CD4-positive, alpha-beta T cell treated with Interleukin-10 for 1 hour (primary cell): ENCODE results near the gene BLVRB.
"Not testable (repeated sequence)": the region's sequence is repeated elsewhere in the genome, so short reads cannot be mapped to it uniquely, and the experiment has no call there.

Source experiments
- DNase-seq: peaks from one replicate; pipeline ENCODE4 v3.0.0-alpha.2; 2020

Gene BLVRB

GRCh38 chr19:40465557-40466218 lies at the start of gene BLVRB:
Gene BLVRB (minus strand): TSS chr19:40465745. CDS start chr19:40465688, 57 bp downstream.
- peak; percentile 100 for DNase-seq

- no peak for DNase-seq
Measured at GRCh38 chr19:40513741-40514315, 48.3 kb upstream of the BLVRB start.

- DNase-seq: no peak
Measured at GRCh38 chr19:40513345-40513678, 47.8 kb upstream of the BLVRB start.

DNA sequence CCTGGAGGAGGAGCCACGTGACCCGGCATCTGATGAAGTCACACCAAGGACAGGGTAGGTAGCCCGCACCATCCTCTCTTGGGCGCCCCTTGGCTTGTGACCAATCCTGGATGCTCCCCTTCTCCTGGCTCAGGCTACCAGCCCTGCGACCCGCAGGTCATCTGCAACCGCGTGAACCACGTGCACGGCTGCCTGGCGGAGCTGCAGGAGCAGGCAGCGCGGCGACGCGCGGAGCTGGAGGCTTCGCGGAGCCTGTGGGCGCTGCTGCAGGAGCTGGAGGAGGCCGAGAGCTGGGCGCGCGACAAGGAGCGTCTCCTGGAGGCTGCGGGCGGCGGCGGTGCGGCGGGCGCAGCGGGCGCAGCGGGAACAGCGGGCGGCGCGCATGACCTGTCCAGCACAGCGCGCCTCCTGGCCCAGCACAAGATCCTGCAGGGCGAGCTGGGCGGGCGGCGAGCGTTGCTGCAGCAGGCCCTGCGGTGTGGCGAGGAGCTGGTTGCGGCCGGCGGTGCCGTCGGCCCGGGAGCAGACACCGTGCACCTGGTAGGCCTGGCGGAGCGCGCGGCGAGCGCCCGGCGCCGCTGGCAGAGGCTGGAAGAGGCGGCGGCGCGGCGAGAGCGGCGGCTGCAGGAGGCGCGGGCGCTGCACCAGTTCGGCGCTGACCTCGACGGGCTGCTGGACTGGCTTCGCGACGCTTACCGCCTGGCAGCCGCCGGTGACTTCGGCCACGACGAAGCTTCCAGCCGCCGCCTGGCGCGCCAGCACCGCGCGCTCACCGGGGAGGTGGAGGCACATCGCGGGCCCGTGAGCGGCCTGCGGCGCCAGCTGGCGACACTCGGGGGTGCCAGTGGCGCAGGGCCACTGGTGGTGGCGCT lies 47.2 kb upstream of the BLVRB start:
- no peak for DNase-seq

DNA sequence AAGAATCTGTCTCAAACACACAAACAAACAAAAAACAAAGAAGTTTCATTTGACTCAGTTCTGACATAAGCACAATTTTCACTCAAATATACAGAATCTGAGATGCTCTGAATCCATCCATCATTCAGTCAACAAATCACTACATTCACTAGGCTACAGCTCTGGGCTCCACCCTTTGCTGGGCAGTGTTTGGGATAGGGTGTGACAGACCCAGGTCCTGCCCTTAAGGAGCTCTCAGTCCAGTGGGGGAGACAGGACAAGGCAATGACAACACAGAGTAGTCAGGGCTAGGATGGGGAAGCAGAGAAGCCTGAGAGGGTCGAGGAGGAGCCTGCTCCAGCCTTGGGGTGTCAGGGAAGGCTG lies 46.5 kb upstream of the BLVRB start:
- DNase-seq: no peak

DNA sequence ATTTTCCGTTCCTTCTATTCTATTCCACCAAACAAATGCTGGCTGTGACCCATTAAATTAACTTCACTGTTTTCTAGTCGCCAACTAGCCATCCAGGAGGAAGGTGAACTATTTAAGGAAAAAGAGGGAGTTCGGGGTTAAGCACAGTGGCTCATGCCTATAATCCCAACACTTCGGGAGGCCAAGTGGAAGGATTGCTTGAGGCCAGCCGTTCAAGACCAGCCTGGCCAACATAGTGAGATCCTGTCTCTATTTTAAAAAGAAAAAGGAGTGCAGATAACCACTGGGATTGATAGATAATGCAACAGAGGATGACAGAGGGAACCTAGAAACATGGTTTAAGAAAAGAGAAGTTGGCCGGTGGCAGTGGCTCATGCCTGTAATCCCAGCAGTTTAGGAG lies 45.9 kb upstream of the BLVRB start:
- no peak for DNase-seq

DNA sequence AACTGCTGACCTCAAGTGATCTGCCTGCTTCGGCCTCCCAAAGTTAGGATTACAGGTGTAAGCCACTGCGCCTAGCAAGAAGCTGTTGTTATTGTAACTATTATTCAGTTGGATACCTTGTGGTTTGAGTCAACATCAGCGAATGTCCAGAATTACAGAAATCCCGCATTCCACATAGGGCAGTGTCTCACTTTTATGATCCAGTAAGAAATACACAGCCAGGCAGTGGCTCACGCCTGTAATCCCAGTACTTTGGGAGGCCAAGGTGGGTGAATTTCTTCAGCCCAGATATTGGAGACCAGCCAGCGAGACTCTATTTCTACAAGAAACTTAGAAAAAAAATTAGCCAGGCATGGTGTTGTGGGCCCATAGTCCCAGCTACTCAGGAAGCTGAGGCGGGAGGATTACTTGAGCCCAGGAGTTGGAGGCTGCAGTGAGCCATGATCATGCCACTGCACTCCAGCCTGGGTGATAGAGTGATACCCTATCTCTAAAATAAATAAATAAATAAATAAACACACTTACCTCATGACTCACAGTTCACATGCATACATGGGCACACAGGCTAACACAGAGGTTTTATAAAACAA lies 45.1 kb upstream of the BLVRB start:
- DNase-seq: no peak

DNA sequence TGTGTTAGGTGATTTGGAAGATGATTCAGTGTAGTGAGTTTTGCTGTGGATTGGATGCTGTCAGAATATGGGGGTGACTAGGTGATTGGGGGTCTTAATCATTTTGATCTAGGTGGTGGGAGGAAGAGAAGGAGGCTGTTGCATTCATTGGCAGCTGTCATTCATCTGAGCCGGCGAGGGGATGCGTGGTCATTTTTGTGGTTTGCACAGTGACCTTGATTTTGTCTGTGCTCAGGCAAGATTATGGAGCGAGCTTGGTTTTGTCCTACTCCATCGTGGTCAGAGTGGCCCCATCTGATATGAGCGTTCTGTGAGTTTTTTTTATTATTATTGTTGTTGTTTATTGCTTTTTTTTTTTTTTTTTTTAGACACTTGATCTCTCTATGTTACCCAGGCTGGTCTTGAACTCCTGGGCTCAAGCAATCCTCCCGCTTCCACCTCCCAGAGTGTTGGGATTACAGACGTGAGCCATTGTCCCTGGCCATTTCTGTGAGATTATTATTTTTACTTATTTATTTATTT lies 43.3 kb upstream of the BLVRB start:
- no peak for DNase-seq

DNA sequence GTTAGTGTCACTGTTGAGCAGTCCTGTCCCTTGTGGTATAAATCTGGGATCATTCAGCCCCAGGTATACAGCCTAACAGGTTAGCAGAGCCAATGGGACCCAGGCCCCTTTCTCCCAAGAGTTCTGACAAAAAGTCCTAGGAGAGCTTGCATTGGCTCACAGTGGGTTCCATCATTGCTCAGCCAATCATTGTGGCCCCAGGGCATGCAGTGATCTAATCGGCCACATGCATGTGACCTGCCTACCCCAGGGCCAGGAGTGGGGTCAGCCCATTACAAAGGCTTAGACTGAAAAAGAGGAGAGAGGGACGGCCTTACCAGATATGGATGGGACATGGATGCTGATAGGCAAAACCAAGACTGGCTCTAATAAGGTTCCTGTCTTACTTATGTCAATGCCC lies 42.3 kb upstream of the BLVRB start:
- DNase-seq: no peak

DNA sequence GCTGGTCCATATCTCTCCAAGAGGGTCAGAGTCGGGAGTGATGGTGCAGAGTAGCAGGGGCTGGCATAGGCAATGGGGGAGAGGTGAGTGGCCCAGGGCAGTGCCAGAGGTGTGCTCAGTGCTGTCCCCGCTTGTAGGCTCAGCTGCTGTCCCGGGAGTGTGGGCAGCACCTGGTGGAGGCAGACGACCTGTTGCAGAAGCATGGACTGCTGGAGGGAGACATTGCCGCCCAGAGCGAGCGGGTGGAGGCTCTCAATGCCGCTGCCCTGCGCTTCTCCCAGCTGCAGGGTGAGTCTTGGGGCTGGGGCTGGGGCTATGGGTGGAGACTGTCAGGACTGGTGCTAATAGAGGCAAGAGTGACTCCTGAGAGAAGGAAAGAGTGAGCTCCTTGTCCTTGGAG lies 40.6 kb upstream of the BLVRB start:
- no peak for DNase-seq

- DNase-seq: no peak
Measured at GRCh38 chr19:40503320-40503695, 37.8 kb upstream of the BLVRB start.

DNA sequence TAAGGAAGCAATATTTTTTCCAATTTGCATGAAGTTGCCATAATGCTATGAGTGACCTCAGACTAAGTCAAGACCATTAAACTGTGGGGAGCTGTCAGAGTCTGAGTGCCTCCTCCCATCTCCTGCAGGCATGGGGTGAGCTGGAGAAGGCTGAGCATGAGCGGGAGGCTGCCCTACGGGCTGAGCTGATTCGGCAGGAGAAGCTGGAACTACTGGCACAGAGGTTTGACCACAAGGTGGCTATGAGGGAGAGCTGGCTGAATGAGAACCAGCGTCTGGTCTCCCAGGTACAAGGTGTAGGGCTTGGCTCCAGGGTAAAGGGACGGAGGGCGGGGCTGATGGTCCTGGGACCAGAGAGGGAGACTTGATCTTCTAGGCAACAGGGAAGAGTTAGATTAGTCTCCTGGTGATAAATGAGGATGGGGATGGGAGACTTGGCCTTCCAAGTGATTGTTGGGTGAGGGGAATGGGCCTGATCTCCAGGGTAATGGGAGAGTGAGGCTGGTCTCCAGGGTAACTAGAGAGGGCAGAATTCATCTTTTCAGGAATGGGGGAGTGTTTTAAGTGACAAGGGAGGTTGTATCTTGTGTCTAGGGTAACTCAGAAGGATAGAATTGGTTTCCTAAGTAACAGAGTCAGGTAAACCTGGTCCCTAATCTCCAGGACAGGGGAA lies 37.2 kb upstream of the BLVRB start:
- no peak for DNase-seq

DNA sequence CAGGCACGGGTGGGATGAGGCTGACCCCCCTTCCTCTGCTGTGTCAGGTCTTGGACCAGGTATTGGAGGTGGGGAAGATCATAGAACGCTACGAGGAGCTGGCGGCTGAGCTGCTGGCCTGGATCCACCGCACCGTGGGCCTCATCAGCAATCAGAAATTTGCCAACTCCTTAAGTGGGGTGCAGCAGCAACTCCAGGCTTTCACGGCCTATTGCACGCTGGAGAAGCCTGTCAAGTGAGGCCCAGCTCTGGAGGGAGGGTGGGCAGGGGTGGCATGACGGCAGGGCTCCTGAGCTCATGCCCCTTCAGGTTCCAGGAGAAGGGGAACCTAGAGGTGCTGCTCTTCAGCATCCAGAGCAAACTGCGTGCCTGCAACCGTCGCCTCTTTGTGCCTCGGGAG lies 36.5 kb upstream of the BLVRB start:
- DNase-seq: no peak

DNA sequence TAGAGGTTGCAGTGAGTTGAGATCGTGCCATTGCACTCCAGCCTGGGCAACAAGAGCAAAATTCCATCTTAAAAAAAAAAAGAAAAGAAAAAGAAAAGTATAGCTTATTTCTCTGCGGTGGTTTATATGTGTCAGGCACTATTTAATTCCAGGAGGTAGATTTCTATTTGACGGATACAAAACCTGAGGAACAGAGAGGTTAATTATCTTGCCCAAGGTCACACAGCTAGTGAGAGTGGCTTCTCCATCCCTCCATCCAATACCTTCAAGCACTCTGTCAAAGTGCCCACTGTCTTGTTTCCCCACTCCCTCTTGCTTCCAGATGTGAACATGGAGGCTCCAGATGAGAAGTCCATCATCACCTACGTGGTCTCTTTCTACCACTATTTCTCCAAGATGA lies 36.1 kb upstream of the BLVRB start:
- no peak for DNase-seq

DNA sequence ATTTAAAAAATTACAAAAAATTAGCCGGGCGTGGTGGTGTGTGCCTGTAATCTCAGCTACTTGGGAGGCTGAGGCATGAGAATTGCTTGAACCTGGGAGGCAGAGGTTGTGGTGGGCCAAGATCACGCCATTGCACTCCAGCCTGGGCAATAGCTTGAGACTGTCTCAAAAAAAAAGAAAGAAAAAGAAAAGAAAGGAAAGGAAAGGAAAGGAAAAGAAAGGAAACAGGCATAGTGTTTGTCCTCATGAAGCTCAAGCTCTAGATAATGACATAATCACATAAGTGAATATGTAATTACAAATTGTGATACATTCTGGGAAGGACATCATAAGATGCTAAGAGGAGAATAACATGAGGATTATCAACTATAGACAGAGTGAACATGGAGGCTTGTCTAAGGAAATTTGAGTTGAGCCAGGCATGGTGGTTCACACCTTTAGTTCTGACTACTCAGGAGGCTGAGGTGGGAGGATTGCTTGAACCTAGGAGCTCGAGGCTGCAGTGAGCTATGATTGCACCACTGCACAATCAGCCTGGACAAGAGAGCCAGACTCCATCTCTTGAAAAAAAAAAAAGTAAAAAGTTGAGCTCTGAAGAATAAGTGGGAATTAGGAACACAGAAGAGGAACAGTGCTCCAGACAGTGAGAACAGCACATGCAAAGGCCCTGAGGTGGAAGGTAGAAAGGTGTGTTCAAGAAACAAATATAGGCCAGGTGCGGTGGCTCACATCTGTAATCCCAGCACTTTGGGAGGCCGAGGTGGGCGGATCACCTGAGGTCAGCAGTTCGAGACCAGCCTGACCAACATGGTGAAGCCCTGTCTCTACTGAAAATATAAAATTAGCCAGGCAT lies 35.4 kb upstream of the BLVRB start:
- DNase-seq: not testable (repeated sequence)

DNA sequence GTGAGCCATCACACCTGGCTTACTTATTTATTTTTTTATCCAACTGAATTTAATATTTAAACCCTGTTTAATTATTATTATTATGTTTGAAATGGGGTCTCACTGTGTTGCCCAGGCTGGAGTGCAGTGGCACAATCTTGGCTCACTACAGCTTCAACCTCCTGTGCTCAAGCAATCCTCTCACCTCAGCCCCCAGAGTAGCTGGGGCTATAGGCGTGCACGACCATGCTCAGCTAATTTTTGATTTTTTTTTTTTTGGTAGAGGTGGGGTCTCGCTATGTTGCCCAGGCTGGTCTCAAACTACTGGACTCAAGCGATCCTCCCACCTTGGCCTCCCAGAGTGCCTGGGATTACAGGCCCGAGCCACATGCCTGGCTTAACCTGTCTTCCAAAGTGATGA lies 33.8 kb upstream of the BLVRB start:
- DNase-seq: no peak

DNA sequence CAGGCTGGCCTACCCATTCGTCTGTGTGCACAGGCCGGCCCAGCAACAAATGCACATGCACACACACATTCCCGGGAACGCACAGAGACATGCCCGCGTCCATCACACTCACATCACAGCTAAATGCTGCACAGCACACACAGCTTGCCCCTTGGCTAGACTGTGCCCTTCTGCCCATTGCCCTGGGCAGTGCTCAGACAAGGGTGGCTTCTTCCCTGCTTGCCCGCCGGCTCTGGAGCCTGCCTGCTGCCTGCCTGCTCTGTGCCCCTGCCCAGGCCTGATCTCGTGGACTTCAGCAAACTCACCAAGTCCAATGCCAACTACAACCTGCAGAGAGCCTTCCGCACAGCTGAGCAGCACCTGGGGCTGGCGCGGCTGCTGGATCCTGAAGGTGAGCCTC lies 31.7 kb upstream of the BLVRB start:
- no peak for DNase-seq

DNA sequence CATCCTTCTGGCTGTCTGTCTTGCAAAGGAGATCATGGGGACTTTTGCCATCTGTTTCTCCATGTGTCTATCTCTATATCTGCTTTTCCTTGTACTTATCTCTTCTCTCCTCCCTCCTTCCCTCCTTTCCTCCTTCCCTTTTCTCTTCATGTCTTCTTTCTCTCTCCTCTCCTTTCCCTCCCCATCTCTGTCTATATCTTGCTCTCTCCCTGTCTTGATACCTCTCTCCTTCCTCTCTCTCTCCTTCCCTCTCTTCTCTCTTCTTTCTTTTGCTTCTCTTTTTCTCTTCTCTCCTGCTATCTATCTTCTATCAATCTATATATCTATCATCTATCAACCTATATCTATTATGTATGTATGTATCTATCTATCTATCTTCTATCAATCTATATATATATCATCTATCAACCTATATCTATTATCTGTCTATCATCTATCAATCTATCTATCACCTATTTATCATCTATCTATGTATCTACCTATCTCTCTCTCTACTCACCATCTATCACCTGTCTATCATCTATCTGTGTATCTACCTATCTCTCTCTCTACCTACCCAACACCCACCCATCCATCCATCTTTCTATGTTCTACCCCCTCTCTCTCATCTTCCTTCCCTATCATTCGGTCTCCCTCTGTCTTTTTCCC lies 28.8 kb upstream of the BLVRB start:
- no peak for DNase-seq

DNA sequence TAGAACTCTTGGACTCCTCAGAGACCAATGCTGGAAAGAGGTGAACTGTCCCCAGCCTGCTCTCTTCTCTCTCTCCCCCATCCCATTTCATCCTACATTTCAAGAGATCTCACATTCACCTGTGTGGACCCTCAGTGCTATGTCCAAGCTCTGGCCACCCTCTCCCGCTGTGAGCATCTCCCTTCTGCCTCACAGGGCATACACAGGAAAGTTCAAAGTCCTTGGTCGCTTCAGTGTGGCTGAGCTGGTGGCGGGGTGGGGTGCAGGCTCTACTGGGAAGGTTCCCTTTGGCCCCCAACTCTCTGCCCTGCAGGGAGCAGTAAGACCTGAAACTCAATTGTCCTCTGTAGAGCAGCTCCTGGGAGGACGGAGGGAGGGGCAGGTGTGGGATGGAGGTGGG lies 28.2 kb upstream of the BLVRB start:
- DNase-seq: no peak

DNA sequence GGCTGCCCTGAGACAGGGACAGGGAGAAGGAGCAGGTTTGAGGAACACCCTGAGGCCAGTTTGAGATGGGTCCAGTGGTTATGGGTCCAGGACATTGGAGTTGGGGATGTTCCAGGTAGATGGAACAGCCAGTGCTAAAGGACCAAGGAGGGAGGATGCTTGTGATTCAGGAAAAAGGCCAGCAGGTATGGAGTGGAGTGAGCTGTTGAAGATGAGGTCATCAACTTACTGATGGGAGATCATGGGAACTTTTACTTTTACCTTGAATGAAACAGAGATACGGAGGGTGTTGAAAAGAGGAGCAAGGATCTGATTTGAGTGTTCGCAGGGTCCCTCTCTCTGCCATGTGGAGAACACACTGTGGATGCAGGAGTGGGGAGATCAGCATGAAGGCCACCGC lies 26.7 kb upstream of the BLVRB start:
- DNase-seq: no peak

DNA sequence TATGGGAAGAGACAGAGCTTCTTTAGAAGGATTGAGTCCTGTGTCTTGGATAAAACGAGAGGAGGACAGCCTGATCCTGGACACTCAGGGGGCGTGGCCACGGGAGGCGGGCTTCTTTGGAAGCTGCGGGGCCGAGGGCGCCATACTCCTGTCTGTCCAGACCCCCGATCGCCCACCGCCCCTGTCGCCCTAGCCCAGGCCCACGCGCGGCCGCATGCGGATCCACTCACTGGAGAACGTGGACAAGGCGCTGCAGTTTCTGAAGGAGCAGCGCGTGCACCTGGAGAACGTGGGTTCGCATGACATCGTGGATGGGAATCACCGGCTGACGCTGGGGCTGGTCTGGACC lies 24.3 kb upstream of the BLVRB start:
- DNase-seq: no peak

DNA sequence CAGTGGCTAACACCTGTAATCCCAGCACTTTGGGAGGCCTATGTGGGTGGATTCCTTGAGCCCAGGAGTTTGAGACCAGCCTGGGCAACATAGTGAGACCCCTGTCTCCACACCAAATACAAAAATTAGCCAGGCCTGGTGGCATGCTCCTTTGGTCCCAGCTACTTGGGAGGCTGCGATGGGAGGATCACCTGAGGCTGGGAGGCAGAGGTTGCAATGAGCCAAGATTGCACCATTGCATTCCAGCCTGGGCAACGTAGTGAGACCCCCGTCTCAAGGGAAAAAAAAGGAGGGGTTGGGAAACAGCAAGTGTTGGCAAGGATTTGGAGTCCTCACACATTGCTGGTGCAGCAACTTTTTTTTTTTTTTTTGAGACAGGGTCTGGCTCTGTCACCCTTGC lies 20.5 kb upstream of the BLVRB start:
- DNase-seq: no peak
